NOMO-1 treated with dmso at 0.1 percent for 144 hours (cell line): ENCODE measurements around the gene LAS1L.
"Not testable (repeated sequence)": the region's sequence is repeated elsewhere in the genome, so short reads cannot be mapped to it uniquely, and the experiment has no call there.

ENCODE experiments used
- DNase-seq: peaks from one replicate; lab custom pipeline; 2025; ENCODE audit not compliant: unreplicated experiment; lab: John Stamatoyannopoulos, UW

Gene LAS1L

GRCh38 chrX:65534450-65535292 lies at the start of gene LAS1L:
TSS of gene LAS1L (minus strand) at chrX:65534787. CDS start at chrX:65534715, 72 bp downstream.
- peak; percentile 88 for DNase-seq

GRCh38 chrX:65582450-65583082 lies 48.0 kb upstream of the LAS1L start:
- DNase-seq = no peak

- DNase-seq = peak; percentile 24
These were observed 47.2 kb upstream of the LAS1L start for GRCh38 chrX:65581661-65582339.

GRCh38 chrX:65578346-65578745 lies 43.8 kb upstream of the LAS1L start:
- no peak for DNase-seq

GRCh38 chrX:65576160-65576559 lies 41.6 kb upstream of the LAS1L start:
- DNase-seq = no peak

GRCh38 chrX:65575022-65575421 lies 40.4 kb upstream of the LAS1L start:
- no peak for DNase-seq

- DNase-seq = no peak
These were observed 39.8 kb upstream of the LAS1L start for GRCh38 chrX:65574356-65574755.

GRCh38 chrX:65572971-65573370 lies 38.4 kb upstream of the LAS1L start:
- DNase-seq = no peak

GRCh38 chrX:65562850-65563249 lies 28.3 kb upstream of the LAS1L start:
- not testable (repeated sequence) for DNase-seq

- DNase-seq = no peak
These were observed 17.1 kb upstream of the LAS1L start for GRCh38 chrX:65551489-65552339.

- DNase-seq = no peak
These were observed 16.5 kb upstream of the LAS1L start for GRCh38 chrX:65551086-65551485.

GRCh38 chrX:65545456-65545855 lies 10.9 kb upstream of the LAS1L start:
- no peak for DNase-seq

GRCh38 chrX:65537229-65537628 lies 2.6 kb upstream of the LAS1L start:
- DNase-seq = no peak

GRCh38 chrX:65536291-65536690 lies 1.7 kb upstream of the LAS1L start:
- no peak for DNase-seq

- DNase-seq = no peak
These were observed 2.6 kb downstream of the LAS1L start for GRCh38 chrX:65532016-65532415.

GRCh38 chrX:65528705-65529340 lies 5.8 kb downstream of the LAS1L start:
- peak; percentile 15 for DNase-seq

GRCh38 chrX:65528293-65528692 lies 6.3 kb downstream of the LAS1L start:
- DNase-seq = no peak

- no peak for DNase-seq
These were observed 10.4 kb downstream of the LAS1L start for GRCh38 chrX:65524139-65524538.

- no peak for DNase-seq
These were observed 11.7 kb downstream of the LAS1L start for GRCh38 chrX:65522739-65523372.

GRCh38 chrX:65519530-65519929 lies 15.1 kb downstream of the LAS1L start:
- DNase-seq = not testable (repeated sequence)
